GM23248 (cell line): ENCODE data around the gene MRPL28.

Source experiments
- EZH2 ChIP-seq: fragments of 200-600 bp; sonication (generic); IDR thresholded peaks from 2 replicates; pipeline ENCODE4 v1.6.1; 2018; ENCODE audit warnings: antibody characterized with exemption, mild to moderate bottlenecking; ENCODE audit not compliant: insufficient read depth, poor library complexity, severe bottlenecking
- EZH2phosphoT487 ChIP-seq: fragments of 200-600 bp; sonication (generic); IDR thresholded peaks from 2 replicates; pipeline ENCODE4 v1.6.1; 2018; ENCODE audit warnings: antibody characterized with exemption, moderate library complexity, mild to moderate bottlenecking, low read depth; ENCODE audit not compliant: insufficient read depth

- TF ChIP-seq EZH2 (no peak), EZH2phosphoT487 (no peak)
Observed at GRCh38 chr16:381789-382717, 11.7 kb upstream of the MRPL28 start, which contains the start of gene PGAP6.
